HG02970 (cell line): ENCODE measurements around the gene MRPL44.

Source experiments
- ATAC-seq: cut with Tn5 transposase; IDR thresholded peaks from one replicate; pipeline ENCODE4 v1.9.1; 2021; ENCODE audit warnings: mild to moderate bottlenecking, moderate library complexity, moderate number of reproducible peaks; ENCODE audit not compliant: unreplicated experiment, low FRiP score

Gene MRPL44

GRCh38 chr2:223969315-223969714, 12.1 kb downstream of the MRPL44 start:
- no peak for ATAC-seq

- no peak for ATAC-seq
Observed at GRCh38 chr2:223969856-223970255, 12.6 kb downstream of the MRPL44 start.

- ATAC-seq: no peak
Observed at GRCh38 chr2:223970343-223971128, 13.3 kb downstream of the MRPL44 start.

- no peak for ATAC-seq
Observed at GRCh38 chr2:223971731-223972130, 14.5 kb downstream of the MRPL44 start.

GRCh38 chr2:223972656-223973102, 15.4 kb downstream of the MRPL44 start:
- ATAC-seq: no peak

- ATAC-seq: no peak
Observed at GRCh38 chr2:223973606-223974005, 16.3 kb downstream of the MRPL44 start.

- ATAC-seq: no peak
Observed at GRCh38 chr2:223976635-223977226, 19.5 kb downstream of the MRPL44 start.

- ATAC-seq: no peak
Observed at GRCh38 chr2:223978451-223978850, 21.2 kb downstream of the MRPL44 start.

- no peak for ATAC-seq
Observed at GRCh38 chr2:223979730-223980396, 22.6 kb downstream of the MRPL44 start.

GRCh38 chr2:223980397-223980735, 23.1 kb downstream of the MRPL44 start:
- no peak for ATAC-seq

GRCh38 chr2:223980803-223981202, 23.5 kb downstream of the MRPL44 start:
- no peak for ATAC-seq

GRCh38 chr2:223981241-223981640, 24.0 kb downstream of the MRPL44 start:
- ATAC-seq: no peak

GRCh38 chr2:223989206-223989855, 32.1 kb downstream of the MRPL44 start:
- no peak for ATAC-seq

GRCh38 chr2:223989856-223990232, 32.6 kb downstream of the MRPL44 start:
- ATAC-seq: no peak

- no peak for ATAC-seq
Observed at GRCh38 chr2:223991611-223992010, 34.3 kb downstream of the MRPL44 start.

- no peak for ATAC-seq
Observed at GRCh38 chr2:223993634-223994232, 36.5 kb downstream of the MRPL44 start.

- ATAC-seq: no peak
Observed at GRCh38 chr2:223994562-223995162, 37.4 kb downstream of the MRPL44 start.

GRCh38 chr2:223995569-223995968, 38.3 kb downstream of the MRPL44 start:
- no peak for ATAC-seq

GRCh38 chr2:223996391-223996790, 39.1 kb downstream of the MRPL44 start:
- no peak for ATAC-seq

GRCh38 chr2:223997938-223998337, 40.7 kb downstream of the MRPL44 start:
- ATAC-seq: no peak
